ENCODE data around the gene BCL11A.

Gene BCL11A

GRCh38 chr2:60553495-60554073 is at the start of gene BCL11A:
TSS of gene BCL11A (minus strand) at chr2:60553654. CDS start at chr2:60553270, 384 bp downstream.
- DNase-seq, result no peak

GRCh38 chr2:60602828-60603532 is 49.5 kb upstream of the BCL11A start:
- no peak for DNase-seq

GRCh38 chr2:60602388-60602787 is 48.9 kb upstream of the BCL11A start:
- DNase-seq, result no peak

- DNase-seq, result no peak
These were observed 44.8 kb upstream of the BCL11A start for GRCh38 chr2:60598271-60598670.

GRCh38 chr2:60597346-60597745 is 43.9 kb upstream of the BCL11A start:
- no peak for DNase-seq

- DNase-seq, result no peak
These were observed 43.0 kb upstream of the BCL11A start for GRCh38 chr2:60596411-60596810.

GRCh38 chr2:60595953-60596352 is 42.5 kb upstream of the BCL11A start:
- no peak for DNase-seq

GRCh38 chr2:60589104-60589503 is 35.6 kb upstream of the BCL11A start:
- DNase-seq, result no peak

GRCh38 chr2:60586081-60586480 is 32.6 kb upstream of the BCL11A start:
- no peak for DNase-seq

- DNase-seq, result no peak
These were observed 31.8 kb upstream of the BCL11A start for GRCh38 chr2:60585276-60585675.

- DNase-seq, result no peak
These were observed 30.1 kb upstream of the BCL11A start for GRCh38 chr2:60583604-60584003.

GRCh38 chr2:60581433-60582282 is 28.2 kb upstream of the BCL11A start:
- no peak for DNase-seq

- no peak for DNase-seq
These were observed 24.3 kb upstream of the BCL11A start for GRCh38 chr2:60577682-60578283.

- no peak for DNase-seq
These were observed 19.8 kb upstream of the BCL11A start for GRCh38 chr2:60573251-60573650.

GRCh38 chr2:60570251-60570650 is 16.8 kb upstream of the BCL11A start:
- DNase-seq, result no peak

GRCh38 chr2:60569680-60570111 is 16.2 kb upstream of the BCL11A start:
- DNase-seq, result no peak

- no peak for DNase-seq
These were observed 14.7 kb upstream of the BCL11A start for GRCh38 chr2:60567919-60568768.

- DNase-seq, result no peak
These were observed 13.6 kb upstream of the BCL11A start for GRCh38 chr2:60567096-60567495.

- no peak for DNase-seq
These were observed 12.0 kb upstream of the BCL11A start for GRCh38 chr2:60565472-60565871.

GRCh38 chr2:60560734-60561644 is 7.5 kb upstream of the BCL11A start:
- DNase-seq, result no peak

GRCh38 chr2:60559880-60560279 is 6.4 kb upstream of the BCL11A start:
- no peak for DNase-seq
